Breast epithelium (tissue), 3 donors: ENCODE data around the gene CDH5.

ENCODE experiments used
- POLR2A ChIP-seq: fragments of 450-650 bp; IDR thresholded peaks from one replicate; pipeline ENCODE4 v1.6.1; 2016; ENCODE audit warnings: antibody characterized with exemption, mild to moderate bottlenecking, moderate library complexity
- POLR2AphosphoS5 ChIP-seq, 3 donors: sonication (generic); formaldehyde crosslinking; IDR thresholded peaks; one replicate each; pipeline ENCODE4 v1.6.1; 2017; ENCODE audit warnings: antibody characterized with exemption in 3 of 3
- TF ChIP-seq, protein P1 (sequence below), 3 donors: fragments of 450-650 bp; IDR thresholded peaks; one replicate each; pipeline ENCODE4 v1.5.1; 2016 to 2017; ENCODE audit warnings: antibody characterized with exemption in 3 of 3, mild to moderate bottlenecking in 3 of 3, moderate library complexity in 3 of 3

DNA sequence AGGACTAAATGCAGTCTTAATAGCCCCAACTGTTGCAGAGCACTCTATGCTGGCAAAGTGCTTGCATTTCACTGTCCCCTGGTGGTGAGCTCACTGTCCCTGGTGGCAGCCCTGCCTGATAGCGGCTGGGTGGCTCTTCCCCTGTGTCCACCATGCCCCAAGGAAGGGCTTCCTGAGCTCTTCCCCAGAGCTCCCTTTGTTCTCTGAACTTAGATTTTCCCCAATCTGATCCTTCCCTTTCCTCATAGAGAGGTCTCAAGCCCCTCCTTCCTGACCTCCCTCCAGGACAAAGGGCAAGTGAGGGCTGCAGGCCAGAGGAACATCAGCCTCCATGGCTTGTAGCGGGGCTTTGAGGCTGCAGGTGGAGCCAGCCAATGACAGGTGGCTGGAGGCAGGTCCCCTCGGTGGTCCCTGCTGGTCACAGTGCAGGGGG, 77.6 kb downstream of the CDH5 start:
- TF ChIP-seq, protein P1, sequence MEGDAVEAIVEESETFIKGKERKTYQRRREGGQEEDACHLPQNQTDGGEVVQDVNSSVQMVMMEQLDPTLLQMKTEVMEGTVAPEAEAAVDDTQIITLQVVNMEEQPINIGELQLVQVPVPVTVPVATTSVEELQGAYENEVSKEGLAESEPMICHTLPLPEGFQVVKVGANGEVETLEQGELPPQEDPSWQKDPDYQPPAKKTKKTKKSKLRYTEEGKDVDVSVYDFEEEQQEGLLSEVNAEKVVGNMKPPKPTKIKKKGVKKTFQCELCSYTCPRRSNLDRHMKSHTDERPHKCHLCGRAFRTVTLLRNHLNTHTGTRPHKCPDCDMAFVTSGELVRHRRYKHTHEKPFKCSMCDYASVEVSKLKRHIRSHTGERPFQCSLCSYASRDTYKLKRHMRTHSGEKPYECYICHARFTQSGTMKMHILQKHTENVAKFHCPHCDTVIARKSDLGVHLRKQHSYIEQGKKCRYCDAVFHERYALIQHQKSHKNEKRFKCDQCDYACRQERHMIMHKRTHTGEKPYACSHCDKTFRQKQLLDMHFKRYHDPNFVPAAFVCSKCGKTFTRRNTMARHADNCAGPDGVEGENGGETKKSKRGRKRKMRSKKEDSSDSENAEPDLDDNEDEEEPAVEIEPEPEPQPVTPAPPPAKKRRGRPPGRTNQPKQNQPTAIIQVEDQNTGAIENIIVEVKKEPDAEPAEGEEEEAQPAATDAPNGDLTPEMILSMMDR (IDR thresholded peaks at IDR 0.05): no peak
- no peak for TF ChIP-seq POLR2AphosphoS5 (IDR thresholded peaks at IDR 0.05)
- TF ChIP-seq POLR2A: no peak
